ENCODE results near the gene NEDD9.

NEDD9 gene

GRCh38 chr6:11143394-11144371 is 88.8 kb downstream of the NEDD9 start:
- Histone ChIP-seq H3K9me2 (ENCODE audit: low read depth, low read length) (no peaks in the 10 kb centered on the region), H3K4me1 (ENCODE audit: insufficient read depth, low read length, severe bottlenecking) (no peaks in the 10 kb centered on the region), H2AFZ (ENCODE audit: low read length) (no peak overlapping the region), H3K9ac (ENCODE audit: low read length) (no peak overlapping the region), H4K20me1 (ENCODE audit: insufficient read depth, low read length) (no peaks in the 10 kb centered on the region), H3F3A (ENCODE audit: insufficient read depth, low read length) (no peaks in the 10 kb centered on the region), H3K9me3 (ENCODE audit: low read length) (no peaks in the 10 kb centered on the region), H3K27me3 (ENCODE audit: insufficient read depth, low read length) (no peaks in the 10 kb centered on the region), H3K4me3 (ENCODE audit: low read depth, low read length, poor library complexity, severe bottlenecking) (no peak overlapping the region), H3K27ac (ENCODE audit: low read depth, low read length, poor library complexity, severe bottlenecking) (no peak overlapping the region), H3K4me2 (ENCODE audit: low read length) (no peak overlapping the region), H3K79me2 (ENCODE audit: insufficient read depth, low read length) (no peaks in the 10 kb centered on the region), H3K36me3 (ENCODE audit: insufficient read depth, low read length) (no peaks in the 10 kb centered on the region)
- TF ChIP-seq CTCF (IDR thresholded peaks at IDR 0.05; ENCODE audit: low read length) (no peak), EZH2 (IDR thresholded peaks at IDR 0.05; ENCODE audit: borderline replicate concordance, low read length) (no peak)

GRCh38 chr6:11142296-11143027 is 90.0 kb downstream of the NEDD9 start:
- H3K9ac ChIP-seq (ENCODE audit: low read length): no peak overlapping the region
- H3K9me2 ChIP-seq (ENCODE audit: low read depth, low read length): no peaks in the 10 kb centered on the region
- no peaks in the 10 kb centered on the region for H3F3A ChIP-seq (ENCODE audit: insufficient read depth, low read length)
- no peaks in the 10 kb centered on the region for H3K27me3 ChIP-seq (ENCODE audit: insufficient read depth, low read length)
- no peak overlapping the region for H3K27ac ChIP-seq (ENCODE audit: low read depth, low read length, poor library complexity, severe bottlenecking)
- H3K4me1 ChIP-seq (ENCODE audit: insufficient read depth, low read length, severe bottlenecking): no peaks in the 10 kb centered on the region
- H3K4me3 ChIP-seq (ENCODE audit: low read depth, low read length, poor library complexity, severe bottlenecking): no peak overlapping the region
- H3K36me3 ChIP-seq (ENCODE audit: insufficient read depth, low read length): no peaks in the 10 kb centered on the region
- no peak overlapping the region for H3K4me2 ChIP-seq (ENCODE audit: low read length)
- no peaks in the 10 kb centered on the region for H3K79me2 ChIP-seq (ENCODE audit: insufficient read depth, low read length)
- no peaks in the 10 kb centered on the region for H3K9me3 ChIP-seq (ENCODE audit: low read length)
- no peak overlapping the region for H2AFZ ChIP-seq (ENCODE audit: low read length)
- H4K20me1 ChIP-seq (ENCODE audit: insufficient read depth, low read length): no peaks in the 10 kb centered on the region
- TF ChIP-seq EZH2 (IDR thresholded peaks at IDR 0.05; ENCODE audit: borderline replicate concordance, low read length) (no peak), CTCF (IDR thresholded peaks at IDR 0.05; ENCODE audit: low read length) (no peak)

GRCh38 chr6:11141295-11141694 is 91.2 kb downstream of the NEDD9 start:
- H3K27me3 ChIP-seq (ENCODE audit: insufficient read depth, low read length): no peaks in the 10 kb centered on the region
- H3K4me2 ChIP-seq (ENCODE audit: low read length): no peak overlapping the region
- H3K36me3 ChIP-seq (ENCODE audit: insufficient read depth, low read length): no peaks in the 10 kb centered on the region
- H2AFZ ChIP-seq (ENCODE audit: low read length): no peak overlapping the region
- H4K20me1 ChIP-seq (ENCODE audit: insufficient read depth, low read length): no peaks in the 10 kb centered on the region
- H3K27ac ChIP-seq (ENCODE audit: low read depth, low read length, poor library complexity, severe bottlenecking): no peak overlapping the region
- no peaks in the 10 kb centered on the region for H3F3A ChIP-seq (ENCODE audit: insufficient read depth, low read length)
- no peak for TF ChIP-seq CTCF (IDR thresholded peaks at IDR 0.05; ENCODE audit: low read length)
- TF ChIP-seq EZH2 (IDR thresholded peaks at IDR 0.05; ENCODE audit: borderline replicate concordance, low read length): no peak
- no peaks in the 10 kb centered on the region for H3K9me2 ChIP-seq (ENCODE audit: low read depth, low read length)
- no peak overlapping the region for H3K9ac ChIP-seq (ENCODE audit: low read length)
- no peaks in the 10 kb centered on the region for H3K4me1 ChIP-seq (ENCODE audit: insufficient read depth, low read length, severe bottlenecking)
- no peak overlapping the region for H3K4me3 ChIP-seq (ENCODE audit: low read depth, low read length, poor library complexity, severe bottlenecking)
- H3K79me2 ChIP-seq (ENCODE audit: insufficient read depth, low read length): no peaks in the 10 kb centered on the region
- no peaks in the 10 kb centered on the region for H3K9me3 ChIP-seq (ENCODE audit: low read length)

Data from OCI-LY1 (cell line).